A673 (cell line): ENCODE results near the gene CORO2A. TPM values are rescaled to one million over a fixed set of nuclear protein-coding genes. Genes with fewer than 3 reads are reported as not detected.

Source experiments
- BruUV-seq: library from RNA; stranded (reverse); fragments of 400-500 nt; replicated peaks from 2 replicates; lab custom pipeline; 2021; lab: Mats Ljungman, UMichigan
- CTCF ChIA-PET: fragments of 300-600 bp; sonication (Branson Sonifier 250); formaldehyde crosslinking; loops from one replicate; lab custom pipeline; 2022; ENCODE audit warnings: antibody characterized with exemption; lab: Charles Lee
- POLR2A ChIA-PET: fragments of 300-600 bp; sonication (Branson Sonifier 250); formaldehyde crosslinking; loops from one replicate; lab custom pipeline; 2022; ENCODE audit warnings: antibody characterized with exemption; ENCODE audit not compliant: low non-redundant PET; lab: Charles Lee
- DNase-seq: peaks from one replicate; pipeline ENCODE4 v3.0.0-alpha.2; 2015; ENCODE audit warnings: low spot score
- H3K27ac ChIP-seq: fragments of 200-600 bp; sonication (generic); 2 replicates; pipeline ENCODE4 v1.5.1; 2016; ENCODE audit warnings: mixed run types, low read depth, mild to moderate bottlenecking, mixed read lengths, antibody characterized with exemption, low read length; ENCODE audit not compliant: poor library complexity, severe bottlenecking
- H3K27me3 ChIP-seq: fragments of 200-600 bp; sonication (generic); replicated peaks from 2 replicates; pipeline ENCODE4 v1.6.1; 2017; ENCODE audit warnings: mixed run types, low read depth, mild to moderate bottlenecking, mixed read lengths, antibody characterized with exemption, low read length; ENCODE audit not compliant: insufficient read depth, poor library complexity
- H3K36me3 ChIP-seq: fragments of 200-600 bp; sonication (generic); 2 replicates; pipeline ENCODE4 v1.6.1; 2016; ENCODE audit warnings: mixed run types, mild to moderate bottlenecking, mixed read lengths, antibody characterized with exemption, low read length; ENCODE audit not compliant: insufficient read depth, poor library complexity, severe bottlenecking
- H3K4me1 ChIP-seq: fragments of 200-600 bp; sonication (generic); 2 replicates; pipeline ENCODE4 v1.6.1; 2017; ENCODE audit warnings: mixed run types, mild to moderate bottlenecking, mixed read lengths, antibody characterized with exemption, low read length; ENCODE audit not compliant: insufficient read depth, poor library complexity, severe bottlenecking
- H3K4me3 ChIP-seq: fragments of 200-600 bp; sonication (generic); 2 replicates; pipeline ENCODE4 v1.5.1; 2016; ENCODE audit warnings: low read depth, mixed run types, mild to moderate bottlenecking, mixed read lengths, low read length; ENCODE audit not compliant: poor library complexity, severe bottlenecking
- H3K9me3 ChIP-seq: fragments of 200-600 bp; sonication (generic); 2 replicates; pipeline ENCODE4 v1.6.1; 2016; ENCODE audit warnings: mixed run types, low read depth, mild to moderate bottlenecking, mixed read lengths, antibody characterized with exemption, low read length; ENCODE audit not compliant: poor library complexity, severe bottlenecking
- CTCF ChIP-seq: fragments of 300-800, 200-600 bp; sonication (generic); conservative IDR thresholded peaks from 2 replicates; pipeline ENCODE4 v1.5.1; 2017; ENCODE audit warnings: low read depth, mild to moderate bottlenecking, antibody characterized with exemption, low read length, moderate library complexity, mixed read lengths
- EZH2 ChIP-seq: fragments of 200-600 bp; sonication (generic); IDR thresholded peaks from 2 replicates; pipeline ENCODE4 v1.6.1; 2017; ENCODE audit warnings: borderline replicate concordance, low read depth, mild to moderate bottlenecking, mixed read lengths, antibody characterized with exemption, low read length; ENCODE audit not compliant: poor library complexity, severe bottlenecking
- intact Hi-C: fragments of 100-400 bp; cut with micrococcal nuclease; formaldehyde crosslinking; loops from one replicate; pipeline ENCODE4 v1.10.0; 2022; ENCODE audit not compliant: unreplicated experiment
- total RNA-seq: library from RNA; stranded (reverse); gene quantifications from 2 replicates; pipeline ENCODE4 v1.2.3, GENCODE V29; 2021

CORO2A gene
- total RNA-seq, 1 experiment from 2014 or later, result 0.52 TPM

- DNase-seq, result no peak
- no peak for TF ChIP-seq EZH2
- TF ChIP-seq CTCF, result no peak
- ChIA-PET POLR2A (no interaction called here), CTCF (no interaction called here)
- H3K27ac ChIP-seq, result no peak overlapping the region
- H3K4me3 ChIP-seq, result no peak overlapping the region
- intact Hi-C loops, result no loop called here
- no peaks in the 10 kb centered on the region for H3K4me1 ChIP-seq
- H3K9me3 ChIP-seq, result no peaks in the 10 kb centered on the region
- no peaks in the 10 kb centered on the region for H3K27me3 ChIP-seq
- BruUV-seq, result no TSS peak
- H3K36me3 ChIP-seq, result no peaks in the 10 kb centered on the region
Measured at GRCh38 chr9:98240475-98240874, 48.0 kb upstream of the CORO2A start.

- intact Hi-C loops, result no loop called here
- Histone ChIP-seq H3K27ac (no peak overlapping the region), H3K4me3 (no peak overlapping the region), H3K9me3 (no peaks in the 10 kb centered on the region), H3K27me3 (no peaks in the 10 kb centered on the region), H3K36me3 (no peaks in the 10 kb centered on the region), H3K4me1 (no peaks in the 10 kb centered on the region)
- BruUV-seq, result no TSS peak
- no peak for DNase-seq
- POLR2A ChIA-PET, result no interaction called here
- no peak for TF ChIP-seq EZH2
- TF ChIP-seq CTCF, result no peak
- CTCF ChIA-PET, result interaction anchor here (0.7 kb wide), 1 partner anchor 204 kb away, joined by 4 read pairs; no protein-coding TSS in a partner anchor
Measured at GRCh38 chr9:98236901-98237487, 44.6 kb upstream of the CORO2A start.

GRCh38 chr9:98235126-98235525 is 42.7 kb upstream of the CORO2A start:
- ChIA-PET POLR2A (no interaction called here), CTCF (no interaction called here)
- no peaks in the 10 kb centered on the region for H3K36me3 ChIP-seq
- H3K4me3 ChIP-seq, result no peak overlapping the region
- H3K4me1 ChIP-seq, result no peaks in the 10 kb centered on the region
- no peak for DNase-seq
- TF ChIP-seq EZH2 (no peak), CTCF (no peak)
- no peak overlapping the region for H3K27ac ChIP-seq
- intact Hi-C loops, result no loop called here
- no TSS peak for BruUV-seq
- no peaks in the 10 kb centered on the region for H3K27me3 ChIP-seq
- H3K9me3 ChIP-seq, result no peaks in the 10 kb centered on the region
